ENCODE data around the gene LMX1B. TPM values are rescaled to one million over a fixed set of nuclear protein-coding genes. Genes with fewer than 3 reads are reported as not detected.
"Not testable (repeated sequence)": the region's sequence is repeated elsewhere in the genome, so short reads cannot be mapped to it uniquely, and the experiment has no call there.

LMX1B gene
- total RNA-seq, 1 donor from 2014 or later, result not detected

DNA sequence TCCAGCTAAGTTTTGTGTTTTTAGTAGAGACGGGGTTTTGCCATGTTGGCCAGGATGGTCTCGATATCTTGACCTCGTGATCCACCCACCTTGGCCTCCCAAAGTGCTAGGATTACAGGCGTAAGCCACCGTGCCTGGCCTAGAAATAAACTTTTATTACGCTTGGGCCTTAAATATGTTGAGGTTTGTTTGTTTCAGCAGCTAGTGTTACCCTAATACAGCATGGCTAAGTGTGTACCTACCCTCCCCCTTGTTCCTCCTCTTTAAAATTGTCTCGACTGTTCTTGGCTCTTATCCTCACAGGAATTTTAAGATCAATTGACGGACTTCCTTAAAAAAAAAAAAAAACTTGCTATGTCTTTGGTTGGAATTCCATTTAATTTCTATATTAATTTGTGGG lies 114.5 kb downstream of the LMX1B start:
- intact Hi-C loops (cut with micrococcal nuclease), result loop anchor here (10.0 kb wide), 2 partner anchors 497 to 983 kb away; partner anchors contain the start of gene PBX3

DNA sequence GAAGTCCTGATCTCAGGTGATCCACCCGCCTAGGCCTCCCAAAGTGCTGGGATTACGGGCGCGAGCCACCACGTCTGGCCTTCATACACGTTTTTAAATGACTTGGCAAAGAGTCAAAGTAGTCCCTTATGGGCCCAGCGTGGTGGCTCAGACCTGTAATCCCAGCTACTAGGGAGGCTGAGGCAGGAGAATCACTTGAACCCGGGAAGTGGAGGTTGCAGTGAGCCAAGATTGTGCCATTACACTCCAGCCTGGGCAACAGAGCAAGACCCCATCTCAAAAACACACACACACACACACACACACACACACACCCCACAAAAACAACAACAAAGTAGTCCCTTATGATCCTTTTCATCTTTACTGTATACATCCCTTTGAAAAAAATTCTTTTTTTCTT lies 116.9 kb downstream of the LMX1B start:
- intact Hi-C loops (cut with micrococcal nuclease), result not testable (repeated sequence)

DNA sequence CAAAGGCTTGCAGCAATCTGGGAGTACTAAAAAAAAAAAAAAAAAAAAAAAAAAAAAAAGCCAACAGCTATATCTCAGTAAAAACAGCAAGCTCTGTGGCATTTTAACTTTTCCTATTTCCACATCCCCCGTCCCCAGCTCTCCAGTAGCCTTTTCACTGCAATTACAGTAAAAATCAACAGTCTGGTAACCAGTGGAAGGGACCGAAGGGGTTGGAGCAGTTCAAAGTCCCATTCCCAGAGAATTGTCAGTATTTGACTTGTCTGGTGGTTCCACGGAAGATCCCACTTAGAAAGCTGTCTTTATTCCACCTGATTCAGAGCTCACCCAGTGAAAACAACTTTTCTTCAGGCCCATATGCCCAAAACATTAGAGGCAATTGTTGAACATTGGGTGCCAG lies 119.3 kb downstream of the LMX1B start:
- intact Hi-C loops (cut with micrococcal nuclease), result no loop called here

DNA sequence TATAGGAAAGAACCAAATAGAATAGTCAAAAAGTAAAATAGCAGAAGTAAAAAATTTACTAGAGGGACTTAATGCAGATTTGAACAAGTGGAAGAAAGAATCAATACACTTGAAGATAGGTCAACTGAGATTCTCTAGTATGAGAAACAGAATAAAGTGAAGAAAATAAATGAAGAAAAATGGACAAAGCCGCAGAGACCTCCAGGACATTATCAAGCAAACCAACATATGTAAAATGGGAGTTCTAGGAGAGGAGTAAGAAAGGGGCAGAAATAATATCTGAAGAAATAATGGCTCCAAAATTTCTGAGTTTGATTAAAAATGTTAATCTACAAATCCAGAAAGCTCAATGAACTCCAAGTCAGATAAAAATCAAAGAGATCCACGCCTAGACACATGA lies 121.1 kb downstream of the LMX1B start:
- intact Hi-C loops (cut with micrococcal nuclease), result no loop called here

DNA sequence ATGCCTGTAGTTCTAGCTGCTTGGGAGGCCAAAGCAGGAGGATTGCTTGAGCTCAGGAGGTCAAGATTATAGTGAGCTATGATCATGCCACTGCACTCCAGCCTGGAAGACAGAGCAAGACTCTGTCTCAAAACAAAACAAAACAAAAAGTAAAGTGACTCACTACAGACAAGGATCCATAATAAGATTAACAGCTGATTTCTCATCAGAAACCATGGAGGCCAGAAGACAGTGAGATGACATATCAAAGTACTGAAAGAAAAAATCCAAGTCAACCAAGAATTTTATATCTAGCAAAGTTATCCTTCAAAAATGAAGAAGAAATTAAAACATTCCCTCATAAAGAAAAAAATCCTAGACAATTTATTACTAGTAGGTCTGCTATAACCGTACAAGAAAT lies 121.8 kb downstream of the LMX1B start:
- intact Hi-C loops (cut with micrococcal nuclease), result no loop called here

DNA sequence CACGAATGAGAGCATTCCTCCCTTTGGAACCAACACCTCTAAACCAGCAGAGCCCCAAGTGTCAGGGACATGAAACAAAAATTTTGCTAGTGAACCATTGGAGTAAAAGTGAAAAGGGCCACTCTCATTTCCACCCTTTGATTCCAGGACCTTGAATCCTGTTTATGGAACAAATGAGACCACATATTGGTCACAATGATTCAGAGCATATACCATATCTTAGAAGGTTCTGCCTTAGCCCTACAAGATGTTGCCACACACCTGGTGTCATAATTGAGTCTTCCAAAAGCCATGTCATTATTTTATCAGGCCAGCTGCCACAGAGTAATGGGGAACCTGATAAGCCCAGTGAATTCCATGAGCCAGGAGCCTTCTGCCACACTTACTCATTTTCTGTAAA lies 124.8 kb downstream of the LMX1B start:
- intact Hi-C loops (cut with micrococcal nuclease), result no loop called here

DNA sequence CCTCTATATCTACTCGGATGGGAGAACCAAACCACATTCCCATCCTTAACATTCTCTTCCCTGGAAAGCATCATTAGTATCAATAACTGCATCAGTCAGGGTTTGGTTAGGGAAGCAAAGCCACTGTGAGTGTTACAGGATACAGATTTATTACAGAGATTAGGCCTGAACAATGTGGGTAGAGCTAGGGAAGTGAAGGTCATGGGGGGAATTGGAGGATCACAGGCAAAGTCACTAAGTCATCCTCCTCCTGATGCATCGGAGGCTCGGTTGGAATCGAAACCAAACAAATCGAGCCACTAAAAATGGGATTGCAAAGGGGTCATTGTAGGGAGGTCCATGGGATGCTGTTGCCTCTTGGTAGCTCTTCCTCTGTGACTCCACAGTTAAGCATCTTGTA lies 129.3 kb downstream of the LMX1B start:
- intact Hi-C loops (cut with micrococcal nuclease), result no loop called here

DNA sequence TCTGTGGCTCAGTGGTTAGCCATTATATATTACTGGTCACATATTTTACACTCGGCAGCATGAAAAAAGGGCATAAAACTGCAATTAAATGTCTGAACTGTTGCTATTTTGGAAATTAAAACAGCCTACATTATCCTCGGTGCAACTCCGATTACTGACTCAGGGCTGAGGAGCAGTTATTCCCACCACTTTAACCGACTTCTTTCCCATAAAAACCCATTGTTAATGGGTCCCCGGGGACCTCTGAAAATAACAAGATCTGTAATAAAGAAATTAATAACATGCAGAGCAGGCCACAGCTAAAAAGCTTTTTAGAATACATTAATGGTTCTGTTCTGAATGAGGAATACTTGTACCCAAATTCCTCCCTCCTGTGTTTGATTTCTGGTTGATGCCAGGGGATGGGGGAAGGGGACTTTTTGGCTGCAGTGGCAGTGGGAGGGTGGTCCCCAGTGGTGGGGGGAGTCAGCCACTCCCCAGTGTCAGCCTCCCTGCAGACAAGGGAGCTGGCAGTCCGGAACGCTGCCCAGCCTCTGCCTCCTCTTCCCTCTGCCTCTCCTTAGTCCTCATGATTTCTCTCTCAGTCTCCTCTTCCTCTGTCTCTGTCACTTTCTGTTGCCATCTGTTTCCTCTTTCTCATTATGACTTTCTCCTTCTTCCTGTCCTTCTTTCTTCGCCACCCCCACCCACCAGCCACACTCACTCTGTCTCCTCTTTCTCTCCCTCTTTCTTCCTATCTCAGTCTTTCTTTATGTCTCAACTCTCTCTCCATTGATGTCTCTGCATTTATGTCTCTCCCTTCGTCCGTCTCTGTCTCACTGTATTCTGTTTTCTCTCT lies 132.1 kb downstream of the LMX1B start:
- intact Hi-C loops (cut with micrococcal nuclease), result no loop called here

Other genes starting within 250 kb of the LMX1B start
- 16.9 and 23.6 TPM in 2 replicates for gene ZBTB43, start 191.1 kb downstream of the LMX1B start, total RNA-seq
- gene ZBTB34, start 246.7 kb downstream of the LMX1B start, total RNA-seq, result 9.4 and 9.7 TPM in 2 replicates

Data from T-helper 1 cell treated with Interleukin-12 subunit alpha and Interleukin-12 subunit beta and Interleukin-4 antibody, amounts not matched to agents 30 ng/mL and 1 ng/mL, for 36 hours (primary cell).